IPS-11a (cell line): ENCODE data around the gene GDAP1L1.
"Not testable (repeated sequence)": the region's sequence is repeated elsewhere in the genome, so short reads cannot be mapped to it uniquely, and the experiment has no call there.

ENCODE experiments used
- H3K4me3 ChIP-seq: one replicate; pipeline ENCODE4 v1.5.1; 2013; ENCODE audit warnings: low read depth, low read length, control low read depth

GDAP1L1 gene

GRCh38 chr20:44219170-44219730 is 27.9 kb upstream of the GDAP1L1 start:
- H3K4me3 ChIP-seq: no peak overlapping the region

- no peak overlapping the region for H3K4me3 ChIP-seq
Observed at GRCh38 chr20:44219791-44220190, 27.3 kb upstream of the GDAP1L1 start.

- no peak overlapping the region for H3K4me3 ChIP-seq
Observed at GRCh38 chr20:44221368-44221954, 25.6 kb upstream of the GDAP1L1 start.

DNA sequence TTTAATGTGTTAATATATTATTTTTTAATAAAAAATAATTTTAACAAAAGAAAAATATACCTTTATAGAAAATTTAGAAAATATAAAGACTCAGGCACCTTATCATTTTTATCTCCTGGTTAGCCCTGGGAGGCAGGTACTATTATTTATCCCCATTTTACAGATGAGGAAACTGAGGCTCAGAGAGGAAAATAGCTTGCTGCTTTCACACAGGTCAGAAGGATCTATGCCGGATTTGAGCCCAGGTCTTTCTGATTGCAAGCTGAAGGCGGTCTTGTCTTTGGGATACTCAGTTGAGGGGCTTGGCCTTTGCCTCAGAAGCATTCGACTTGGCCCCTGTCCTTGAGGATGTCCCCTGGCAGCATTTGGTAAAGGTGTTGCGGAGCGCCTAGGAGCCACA is 25.1 kb upstream of the GDAP1L1 start:
- H3K4me3 ChIP-seq: no peak overlapping the region

GRCh38 chr20:44222633-44223368 is 24.3 kb upstream of the GDAP1L1 start:
- H3K4me3 ChIP-seq: no peak overlapping the region

- H3K4me3 ChIP-seq: no peak overlapping the region
Observed at GRCh38 chr20:44223721-44224120, 23.4 kb upstream of the GDAP1L1 start.

DNA sequence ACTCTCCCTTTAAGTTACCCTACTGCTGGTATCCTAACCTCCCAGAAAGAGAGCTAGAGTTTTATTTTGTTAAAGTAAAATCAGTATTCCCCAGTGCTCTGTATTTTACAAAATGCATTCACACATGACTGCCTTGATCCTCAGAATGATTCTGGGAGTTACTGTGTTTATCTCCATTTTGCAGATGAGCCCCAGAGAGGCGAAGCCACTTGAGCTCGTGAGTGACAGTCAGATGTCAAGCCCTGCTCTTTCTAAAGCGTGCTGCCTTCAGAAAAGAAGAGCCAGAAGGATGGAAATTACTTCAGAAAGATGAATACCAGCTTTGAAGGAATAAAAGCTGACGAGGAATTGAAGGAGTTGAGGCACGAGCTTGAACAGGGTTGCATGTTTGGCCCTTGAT is 22.5 kb upstream of the GDAP1L1 start:
- no peak overlapping the region for H3K4me3 ChIP-seq

DNA sequence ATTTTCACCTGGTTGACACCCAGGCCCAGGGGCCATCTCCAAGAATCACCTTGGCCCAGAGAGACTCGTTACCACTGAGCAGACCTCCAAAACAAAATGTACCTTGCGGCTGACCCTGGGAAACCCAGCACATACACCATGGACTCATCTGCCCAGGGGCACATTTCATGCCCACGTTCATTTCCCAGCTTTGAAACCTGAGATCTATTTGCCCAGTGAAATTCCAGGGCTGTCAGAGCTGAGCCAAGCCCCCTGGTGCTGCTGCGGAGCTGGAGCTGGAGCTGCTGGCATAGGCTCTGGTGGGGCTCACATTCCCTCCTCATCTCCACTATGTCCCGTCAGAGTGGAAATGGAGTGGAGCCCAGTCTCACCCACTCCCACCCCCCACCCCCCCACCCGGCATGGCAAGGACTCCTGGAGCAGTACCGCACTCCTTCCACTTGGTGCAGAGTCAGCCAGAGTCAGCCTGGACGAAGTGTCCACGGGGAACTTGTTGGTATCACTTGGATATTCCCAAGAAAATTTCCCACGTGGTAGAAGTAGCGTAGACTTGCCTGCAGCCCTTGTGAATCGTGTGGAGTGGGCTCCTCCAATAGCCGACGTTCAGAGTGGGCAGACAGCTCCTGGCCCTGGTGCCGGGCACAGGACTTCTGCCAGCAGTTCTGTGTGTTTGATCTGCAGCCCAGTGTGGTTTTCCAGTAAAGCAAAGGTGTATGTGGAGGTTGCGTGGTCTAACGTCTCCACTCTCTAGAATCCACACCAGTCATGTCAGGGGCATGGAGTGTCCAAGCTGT is 18.4 kb upstream of the GDAP1L1 start:
- no peak overlapping the region for H3K4me3 ChIP-seq

- no peak overlapping the region for H3K4me3 ChIP-seq
Observed at GRCh38 chr20:44231193-44231592, 15.9 kb upstream of the GDAP1L1 start.

DNA sequence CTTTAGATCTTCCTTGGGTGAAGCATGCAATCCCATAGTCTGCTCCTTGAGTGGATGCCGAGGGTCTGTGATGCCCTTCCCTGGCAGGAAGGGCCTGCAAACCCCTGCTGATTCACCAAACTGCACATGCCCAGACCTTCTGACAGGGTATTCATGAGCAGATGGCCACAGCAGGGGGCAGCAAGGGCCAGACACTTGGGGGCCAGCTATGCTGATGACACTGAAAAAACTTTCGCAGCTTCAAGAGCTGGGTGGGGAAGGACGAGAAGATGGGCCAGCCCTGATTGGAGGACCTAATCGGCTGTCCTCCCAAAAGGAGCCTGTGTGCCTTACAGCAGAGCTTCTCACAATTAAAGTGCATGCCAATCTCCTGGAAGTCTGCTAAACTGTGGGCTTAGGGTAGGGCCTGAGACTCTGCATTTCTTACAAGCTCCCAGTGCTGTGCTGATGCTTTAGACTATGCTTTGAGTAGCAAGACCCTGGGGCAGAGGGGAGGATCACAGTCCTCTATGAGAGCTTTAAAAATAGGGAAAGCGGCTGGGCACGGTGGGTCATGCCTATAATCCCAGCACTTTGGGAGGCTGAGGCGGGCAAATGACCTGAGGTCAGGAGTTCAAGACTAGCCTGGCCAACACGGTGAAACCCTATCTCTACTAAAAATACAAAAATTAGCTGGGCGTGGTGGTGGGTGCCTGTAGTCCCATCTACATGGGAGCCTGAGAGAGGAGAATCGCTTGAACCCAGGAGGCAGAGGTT is 15.2 kb upstream of the GDAP1L1 start:
- no peak overlapping the region for H3K4me3 ChIP-seq

GRCh38 chr20:44232469-44232856 is 14.6 kb upstream of the GDAP1L1 start:
- not testable (repeated sequence) for H3K4me3 ChIP-seq

GRCh38 chr20:44233436-44234016 is 13.6 kb upstream of the GDAP1L1 start:
- no peak overlapping the region for H3K4me3 ChIP-seq

DNA sequence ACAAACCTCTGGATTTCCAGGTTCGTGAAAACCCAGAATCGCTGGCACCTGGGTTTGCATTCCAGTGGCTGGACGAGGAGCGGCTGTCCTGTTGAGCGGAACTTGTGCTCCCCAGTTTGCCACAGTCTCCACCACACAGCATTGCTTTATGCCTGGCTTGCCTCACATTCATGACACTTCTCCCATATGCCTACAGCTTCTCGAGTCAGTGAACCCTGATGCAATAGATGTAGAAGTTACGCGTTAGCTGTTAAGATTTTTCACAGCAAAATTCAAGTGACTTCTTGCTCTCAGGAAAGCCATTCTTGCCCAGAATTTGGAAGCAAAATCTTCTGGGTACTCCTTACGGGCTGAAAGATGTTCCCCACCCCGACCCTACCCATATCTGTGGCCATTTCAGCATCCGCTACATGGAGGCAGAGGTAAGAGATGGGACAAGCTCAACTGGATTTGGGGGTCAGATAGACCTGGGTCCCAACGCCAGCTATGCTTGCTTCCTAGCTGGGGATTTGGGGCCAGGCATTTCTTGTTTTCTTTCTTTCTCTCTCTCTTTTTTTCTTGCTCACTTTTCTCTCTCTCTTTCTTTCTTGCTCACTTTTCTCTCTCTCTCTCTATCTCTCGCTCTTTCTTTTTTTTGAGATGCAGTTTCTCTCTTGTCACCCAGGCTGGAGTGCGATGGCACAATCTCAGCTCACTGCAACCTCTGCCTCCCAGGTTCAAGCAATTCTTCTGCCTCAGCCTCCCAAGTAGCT is 12.4 kb upstream of the GDAP1L1 start:
- H3K4me3 ChIP-seq: no peak overlapping the region

DNA sequence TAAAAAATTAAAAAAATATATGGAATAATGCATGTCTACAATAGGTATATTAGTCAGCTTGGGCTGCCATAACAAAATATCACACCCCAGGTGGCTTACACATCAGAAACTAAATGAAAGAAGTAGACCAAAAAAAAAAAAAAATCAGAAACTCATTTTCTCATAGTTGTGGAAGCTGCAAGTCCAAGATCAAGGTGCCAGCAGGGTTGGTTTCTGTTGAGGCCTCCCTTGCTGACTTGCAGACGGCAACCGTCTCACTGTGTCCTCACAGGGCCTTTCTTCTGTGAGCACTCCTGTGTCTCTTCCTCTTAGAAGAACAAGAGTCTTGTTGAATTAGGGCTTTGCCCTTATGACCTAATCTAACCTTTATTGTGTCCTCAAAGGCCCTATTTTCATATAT is 11.4 kb upstream of the GDAP1L1 start:
- no peak overlapping the region for H3K4me3 ChIP-seq

- H3K4me3 ChIP-seq: not testable (repeated sequence)
Observed at GRCh38 chr20:44236840-44237239, 10.3 kb upstream of the GDAP1L1 start.

- no peak overlapping the region for H3K4me3 ChIP-seq
Observed at GRCh38 chr20:44241796-44242195, 5.3 kb upstream of the GDAP1L1 start.

DNA sequence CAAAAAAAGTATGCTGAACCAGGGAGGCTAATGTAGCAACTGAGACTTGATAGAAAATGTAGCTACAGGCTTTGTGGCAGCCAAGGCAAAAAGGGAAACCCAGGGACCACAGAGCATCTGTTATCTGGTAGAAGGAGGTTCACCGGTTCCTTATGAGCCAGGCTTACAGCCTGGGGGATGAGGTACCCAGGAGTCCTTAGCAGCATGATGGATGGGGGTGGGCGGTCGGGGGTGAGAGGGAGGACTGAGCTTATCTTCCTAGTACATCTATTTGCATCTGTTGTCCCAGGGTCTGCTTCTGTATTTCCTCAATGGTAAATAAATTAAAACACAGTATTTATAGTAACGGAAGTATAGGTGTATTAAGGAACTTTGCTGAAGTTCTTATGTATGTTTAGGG is 1.1 kb upstream of the GDAP1L1 start:
- H3K4me3 ChIP-seq: no peak overlapping the region

DNA sequence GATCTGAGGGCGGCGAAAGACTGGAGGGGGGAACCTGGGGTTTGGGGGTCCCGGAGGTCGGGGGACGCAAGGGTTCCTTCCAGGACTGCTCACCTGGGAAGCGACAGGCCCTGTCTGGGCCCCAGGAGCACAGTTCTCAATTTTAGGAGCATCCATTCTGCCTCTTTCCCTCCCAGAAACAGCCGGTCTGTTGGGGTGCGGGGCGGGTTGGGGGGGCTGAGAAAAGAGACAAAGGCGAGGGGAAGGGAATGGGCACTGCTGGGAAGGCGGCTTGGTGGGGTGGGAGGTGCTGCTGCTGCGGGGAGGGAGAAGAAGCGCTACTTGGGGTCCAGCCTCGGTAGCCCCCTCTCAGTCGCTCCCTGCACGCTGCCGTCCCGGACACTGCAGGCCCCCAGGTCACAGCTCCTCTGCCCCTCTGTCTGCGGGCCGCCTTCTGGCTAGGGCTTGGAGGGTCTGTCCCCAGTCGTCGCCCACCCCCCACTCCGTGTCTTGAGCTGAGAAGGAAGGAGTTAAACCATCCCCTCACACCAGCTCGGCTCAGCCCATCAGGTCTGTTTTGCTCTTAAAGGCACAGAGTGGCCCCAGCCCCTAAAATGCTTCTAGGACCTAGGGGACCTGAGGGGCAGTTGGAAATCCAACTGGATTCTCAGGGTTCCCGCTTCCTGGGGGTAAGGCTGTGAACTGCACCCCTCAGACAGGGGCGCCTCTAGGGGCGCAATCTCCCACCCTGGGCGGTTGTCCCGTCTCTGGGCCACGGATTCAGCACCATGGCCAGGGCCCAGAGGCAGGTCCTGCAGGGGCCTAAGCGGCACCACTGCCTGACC is 690 bp downstream of the GDAP1L1 start:
- H3K4me3 ChIP-seq: peak overlapping the region; percentile 67

DNA sequence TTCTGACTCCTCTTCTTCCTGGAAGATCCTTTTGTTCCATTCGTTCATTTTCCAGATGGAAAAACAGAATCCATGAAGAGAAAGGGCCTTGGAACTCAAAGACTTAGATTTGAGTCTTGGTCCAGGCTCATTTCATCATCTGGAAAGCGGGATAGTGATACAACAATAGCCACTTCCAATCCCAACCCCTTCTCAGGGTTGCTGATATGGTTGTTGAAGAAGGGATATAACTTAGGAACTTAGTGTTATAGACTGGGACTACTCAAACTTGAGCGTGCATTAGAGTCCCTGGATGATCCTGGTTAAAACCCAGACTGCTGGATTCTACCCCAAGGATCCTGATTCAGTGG is 1.3 kb downstream of the GDAP1L1 start:
- H3K4me3 ChIP-seq: no peak overlapping the region
